Liver (tissue), 9 donors: Measurements from ENCODE around the gene ZNF536. TPM values are rescaled to one million over a fixed set of nuclear protein-coding genes. Genes with fewer than 3 reads are reported as not detected.

Experiments used
- DNase-seq: peaks from one replicate; pipeline ENCODE4 v3.0.0-alpha.2; 2017; ENCODE audit warnings: low spot score
- H3K27ac ChIP-seq, 2 donors: one replicate each; pipeline ENCODE4 v1.7.0; 2013; ENCODE audit warnings: inconsistent platforms in 2 of 2, low read length in 2 of 2, control low read depth in 1 of 2, low read depth in 1 of 2, mild to moderate bottlenecking in 1 of 2
- H3K27me3 ChIP-seq, 4 donors: one replicate each; pipeline versions ENCODE4 v1.6.1 to v1.7.0; 2013; ENCODE audit warnings: low read length in 3 of 4, inconsistent platforms in 1 of 4, mild to moderate bottlenecking in 1 of 4, moderate library complexity in 1 of 4; ENCODE audit not compliant: control insufficient read depth in 4 of 4, insufficient read depth in 4 of 4
- H3K36me3 ChIP-seq, 4 donors: one replicate each; pipeline versions ENCODE4 v1.6.1 to v1.7.0; 2013; ENCODE audit warnings: low read length in 3 of 4, mild to moderate bottlenecking in 3 of 4, low read depth in 1 of 4, moderate library complexity in 1 of 4; ENCODE audit not compliant: control insufficient read depth in 4 of 4, insufficient read depth in 3 of 4
- H3K4me1 ChIP-seq, 4 donors: one replicate each; pipeline versions ENCODE4 v1.6.1 to v1.7.0; 2013; ENCODE audit warnings: low read length in 3 of 4, mild to moderate bottlenecking in 3 of 4, moderate library complexity in 1 of 4; ENCODE audit not compliant: control insufficient read depth in 4 of 4, insufficient read depth in 4 of 4
- H3K4me3 ChIP-seq, 3 donors: one replicate each; pipeline versions ENCODE4 v1.6.1 to v1.7.0; 2013; ENCODE audit warnings: low read length in 3 of 3, control low read depth in 1 of 3, low read depth in 1 of 3, mild to moderate bottlenecking in 1 of 3
- H3K9ac ChIP-seq, 2 donors: one replicate each; pipeline ENCODE4 v1.7.0; 2013; ENCODE audit warnings: low read length in 2 of 2, mild to moderate bottlenecking in 2 of 2, moderate library complexity in 2 of 2, control low read depth in 1 of 2, low read depth in 1 of 2
- H3K9me3 ChIP-seq, 4 donors: one replicate each; pipeline versions ENCODE4 v1.6.1 to v1.7.0; 2013; ENCODE audit warnings: low read length in 3 of 4; ENCODE audit not compliant: control insufficient read depth in 4 of 4
- EGR1 ChIP-seq, 2 donors: IDR thresholded peaks; 2 replicates each; pipeline ENCODE4 v1.6.1; 2016 to 2018; ENCODE audit warnings: antibody characterized with exemption in 2 of 2, low read depth in 2 of 2
- FOXA1 ChIP-seq: IDR thresholded peaks from 2 replicates; pipeline ENCODE4 v1.6.1; 2016; ENCODE audit warnings: antibody characterized with exemption
- FOXA2 ChIP-seq: IDR thresholded peaks from 2 replicates; pipeline ENCODE4 v1.6.1; 2016; ENCODE audit warnings: antibody characterized with exemption
- HNF4A ChIP-seq, 2 donors: conservative IDR thresholded peaks; 2 replicates each; pipeline ENCODE4 v1.6.1; 2016; ENCODE audit warnings: antibody characterized with exemption in 2 of 2, mild to moderate bottlenecking in 2 of 2
- HNF4G ChIP-seq: IDR thresholded peaks from 2 replicates; pipeline ENCODE4 v1.6.1; 2016; ENCODE audit warnings: antibody characterized with exemption
- JUND ChIP-seq, 2 donors: IDR thresholded peaks; 2 replicates each; pipeline ENCODE4 v1.6.1; 2016; ENCODE audit warnings: antibody characterized with exemption in 2 of 2
- NR2F2 ChIP-seq: IDR thresholded peaks from 2 replicates; pipeline ENCODE4 v1.6.1; 2016; ENCODE audit warnings: antibody characterized with exemption
- RAD21 ChIP-seq, 2 donors: IDR thresholded peaks; 2 replicates each; pipeline ENCODE4 v1.6.1; 2016; ENCODE audit warnings: antibody characterized with exemption in 2 of 2, mild to moderate bottlenecking in 2 of 2
- RXRA ChIP-seq, 2 donors: IDR thresholded peaks; 2 replicates each; pipeline ENCODE4 v1.6.1; 2017 to 2018; ENCODE audit warnings: antibody characterized with exemption in 2 of 2, mild to moderate bottlenecking in 1 of 2
- TAF1 ChIP-seq: conservative IDR thresholded peaks from 2 replicates; pipeline ENCODE4 v1.6.1; 2016; ENCODE audit warnings: antibody characterized with exemption, mild to moderate bottlenecking
- YY1 ChIP-seq: IDR thresholded peaks from 2 replicates; pipeline ENCODE4 v1.6.1; 2016; ENCODE audit warnings: antibody characterized with exemption, mild to moderate bottlenecking
- WGBS: extraction: QIAGEN DNeasy Blood & Tissue Kit; methylation state at CpG from one replicate; pipeline ENCODE4 v1.1.7; 2013; 5-methylcytosine and 5-hydroxymethylcytosine counted together
- polyA plus RNA-seq, 2 donors: library from polyadenylated mRNA; stranded (reverse) in 1 of 2; unstranded in 1 of 2; fragments of 200-250 nt in 1 of 2; fragments of >200 nt in 1 of 2; fragmentation: Nextera tagmentation in 1 of 2; extraction: Ambion mirVana in 1 of 2; gene quantifications; one replicate each; pipeline versions ENCODE4 v1.2.1 to v1.2.3, GENCODE V29; 2013 to 2015
- total RNA-seq, 2 donors: library from RNA; depleted of rRNA; stranded (reverse); fragments of >200 nt; gene quantifications; one replicate each; pipeline ENCODE4 v1.2.3, GENCODE V29; 2014
- TF ChIP-seq, protein P1 (sequence below): IDR thresholded peaks from 2 replicates; pipeline ENCODE4 v1.6.1; 2016; ENCODE audit warnings: antibody characterized with exemption
- TF ChIP-seq, protein P2 (sequence below): fragments of 150-350 bp; IDR thresholded peaks from 2 replicates; pipeline ENCODE4 v1.5.1; 2017; ENCODE audit warnings: improper control_type of control experiment, low read depth, low read length; ENCODE audit not compliant: missing input control
- TF ChIP-seq, protein P3 (sequence below): IDR thresholded peaks from 2 replicates; pipeline ENCODE4 v1.6.1; 2016; ENCODE audit warnings: antibody characterized with exemption
- donor health status: healthy.
- donor health status: healthy.
- donor health status: healthy.
- donor health status: healthy.
- donor health status: healthy.

The ZNF536 gene
- total and polyA plus RNA-seq, 4 donors: 0.02 to 0.17 (median 0.08) TPM

DNA sequence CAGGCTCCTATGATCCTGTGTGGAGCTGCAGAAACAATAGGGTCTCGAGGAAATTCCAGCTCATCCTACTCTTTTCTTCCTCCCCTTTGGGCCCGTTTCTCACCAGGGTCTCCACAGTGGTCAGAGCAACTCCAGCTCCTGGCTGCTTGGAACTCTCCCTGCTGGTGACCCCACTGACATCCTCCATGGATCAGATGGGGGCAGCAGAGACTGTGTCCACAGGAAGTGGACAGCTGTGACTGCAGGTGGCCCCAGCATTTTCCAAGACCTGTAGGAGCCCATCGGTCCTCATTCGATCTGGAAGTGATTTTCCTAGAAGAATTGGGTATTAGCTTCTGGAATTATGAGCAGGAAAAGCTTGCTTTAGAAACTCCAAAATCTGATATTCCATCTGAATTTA is 208.5 kb downstream of the ZNF536 start:
- H3K4me1 ChIP-seq: no peaks in the 10 kb centered on the region
- H3K27me3 ChIP-seq: no peaks in the 10 kb centered on the region
- no peak overlapping the region for H3K27ac ChIP-seq
- no peak overlapping the region for H3K4me3 ChIP-seq
- no peak overlapping the region for H3K9ac ChIP-seq
- TF ChIP-seq, protein P1, sequence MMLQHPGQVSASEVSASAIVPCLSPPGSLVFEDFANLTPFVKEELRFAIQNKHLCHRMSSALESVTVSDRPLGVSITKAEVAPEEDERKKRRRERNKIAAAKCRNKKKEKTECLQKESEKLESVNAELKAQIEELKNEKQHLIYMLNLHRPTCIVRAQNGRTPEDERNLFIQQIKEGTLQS: no peak
- TF ChIP-seq FOXA2: no peak
- H3K9me3 ChIP-seq: no peaks in the 10 kb centered on the region
- H3K36me3 ChIP-seq: no peaks in the 10 kb centered on the region
- DNase-seq: no peak
- 66% methylated on average over 4 of the region's 4 CpGs for WGBS

DNA sequence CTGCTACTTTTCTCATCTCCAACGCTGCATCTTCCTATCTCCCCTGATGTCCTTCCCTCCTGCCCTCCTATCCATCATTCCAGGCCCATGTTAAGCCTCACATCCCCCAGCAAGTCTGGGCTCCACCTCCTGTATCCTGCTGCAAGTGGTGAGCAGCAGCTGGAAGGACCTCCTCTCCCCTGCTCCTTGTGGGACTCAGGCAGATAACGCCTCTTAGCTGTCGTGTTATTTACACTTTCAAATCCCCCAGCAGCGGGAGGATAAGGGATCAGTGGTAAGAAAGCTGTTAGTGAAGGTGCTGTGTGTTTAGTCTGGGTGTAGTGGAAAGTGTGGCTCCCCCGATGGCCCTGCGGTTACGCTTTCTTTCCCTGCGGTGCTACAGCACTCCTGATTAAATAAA is 211.9 kb downstream of the ZNF536 start:
- Histone ChIP-seq H3K27me3 (no peaks in the 10 kb centered on the region), H3K9ac (no peak overlapping the region), H3K4me3 (no peak overlapping the region), H3K4me1 (no peaks in the 10 kb centered on the region), H3K9me3 (no peaks in the 10 kb centered on the region), H3K27ac (no peak overlapping the region), H3K36me3 (no peaks in the 10 kb centered on the region)
- TF ChIP-seq TAF1 (no peak), FOXA1 (no peak), YY1 (no peak), NR2F2 (no peak), FOXA2 (no peak), JUND (IDR thresholded peaks at IDR 0.05) (no peak), EGR1 (IDR thresholded peaks at IDR 0.05; ENCODE audit: low read depth in 2 of 2) (no peak), RXRA (IDR thresholded peaks at IDR 0.05) (no peak), RAD21 (IDR thresholded peaks at IDR 0.05) (no peak), HNF4G (no peak)
- TF ChIP-seq, protein P1: no peak
- TF ChIP-seq, protein P2, sequence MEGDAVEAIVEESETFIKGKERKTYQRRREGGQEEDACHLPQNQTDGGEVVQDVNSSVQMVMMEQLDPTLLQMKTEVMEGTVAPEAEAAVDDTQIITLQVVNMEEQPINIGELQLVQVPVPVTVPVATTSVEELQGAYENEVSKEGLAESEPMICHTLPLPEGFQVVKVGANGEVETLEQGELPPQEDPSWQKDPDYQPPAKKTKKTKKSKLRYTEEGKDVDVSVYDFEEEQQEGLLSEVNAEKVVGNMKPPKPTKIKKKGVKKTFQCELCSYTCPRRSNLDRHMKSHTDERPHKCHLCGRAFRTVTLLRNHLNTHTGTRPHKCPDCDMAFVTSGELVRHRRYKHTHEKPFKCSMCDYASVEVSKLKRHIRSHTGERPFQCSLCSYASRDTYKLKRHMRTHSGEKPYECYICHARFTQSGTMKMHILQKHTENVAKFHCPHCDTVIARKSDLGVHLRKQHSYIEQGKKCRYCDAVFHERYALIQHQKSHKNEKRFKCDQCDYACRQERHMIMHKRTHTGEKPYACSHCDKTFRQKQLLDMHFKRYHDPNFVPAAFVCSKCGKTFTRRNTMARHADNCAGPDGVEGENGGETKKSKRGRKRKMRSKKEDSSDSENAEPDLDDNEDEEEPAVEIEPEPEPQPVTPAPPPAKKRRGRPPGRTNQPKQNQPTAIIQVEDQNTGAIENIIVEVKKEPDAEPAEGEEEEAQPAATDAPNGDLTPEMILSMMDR: no peak
- TF ChIP-seq, protein P3, sequence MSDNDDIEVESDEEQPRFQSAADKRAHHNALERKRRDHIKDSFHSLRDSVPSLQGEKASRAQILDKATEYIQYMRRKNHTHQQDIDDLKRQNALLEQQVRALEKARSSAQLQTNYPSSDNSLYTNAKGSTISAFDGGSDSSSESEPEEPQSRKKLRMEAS: no peak
- 24% methylated on average over 8 of the region's 8 CpGs for WGBS
- DNase-seq: no peak

DNA sequence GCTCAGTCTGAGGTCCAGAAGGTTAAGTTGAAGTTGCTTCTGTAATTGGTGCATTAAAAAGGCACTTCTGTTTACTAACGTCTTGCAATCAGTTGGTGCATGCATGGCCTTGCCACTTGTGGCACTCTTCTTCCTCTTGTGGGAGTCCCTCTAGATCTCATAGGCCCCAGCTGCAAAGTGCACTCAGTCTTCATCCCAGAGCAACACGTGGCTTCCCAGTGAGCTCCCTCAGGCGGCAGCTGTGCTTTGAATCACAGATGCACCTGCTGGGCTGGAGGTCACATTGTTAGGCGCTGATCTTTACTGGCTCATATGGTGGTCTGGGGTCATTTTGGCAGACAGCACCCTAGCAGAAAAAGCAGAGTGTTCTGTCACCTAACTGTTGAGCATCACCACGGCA is 215.7 kb downstream of the ZNF536 start:
- WGBS: 49% methylated on average over 5 of the region's 5 CpGs
- DNase-seq: no peak
- TF ChIP-seq NR2F2 (no peak), HNF4A (conservative IDR thresholded peaks at IDR 0.05) (no peak)
- TF ChIP-seq, protein P1: no peak
- Histone ChIP-seq H3K36me3 (no peaks in the 10 kb centered on the region), H3K9me3 (no peaks in the 10 kb centered on the region), H3K27ac (no peak overlapping the region), H3K4me1 (no peaks in the 10 kb centered on the region), H3K9ac (no peak overlapping the region), H3K4me3 (no peak overlapping the region), H3K27me3 (no peaks in the 10 kb centered on the region)
